ENCODE data around the gene KIF5A.

The KIF5A gene

DNA sequence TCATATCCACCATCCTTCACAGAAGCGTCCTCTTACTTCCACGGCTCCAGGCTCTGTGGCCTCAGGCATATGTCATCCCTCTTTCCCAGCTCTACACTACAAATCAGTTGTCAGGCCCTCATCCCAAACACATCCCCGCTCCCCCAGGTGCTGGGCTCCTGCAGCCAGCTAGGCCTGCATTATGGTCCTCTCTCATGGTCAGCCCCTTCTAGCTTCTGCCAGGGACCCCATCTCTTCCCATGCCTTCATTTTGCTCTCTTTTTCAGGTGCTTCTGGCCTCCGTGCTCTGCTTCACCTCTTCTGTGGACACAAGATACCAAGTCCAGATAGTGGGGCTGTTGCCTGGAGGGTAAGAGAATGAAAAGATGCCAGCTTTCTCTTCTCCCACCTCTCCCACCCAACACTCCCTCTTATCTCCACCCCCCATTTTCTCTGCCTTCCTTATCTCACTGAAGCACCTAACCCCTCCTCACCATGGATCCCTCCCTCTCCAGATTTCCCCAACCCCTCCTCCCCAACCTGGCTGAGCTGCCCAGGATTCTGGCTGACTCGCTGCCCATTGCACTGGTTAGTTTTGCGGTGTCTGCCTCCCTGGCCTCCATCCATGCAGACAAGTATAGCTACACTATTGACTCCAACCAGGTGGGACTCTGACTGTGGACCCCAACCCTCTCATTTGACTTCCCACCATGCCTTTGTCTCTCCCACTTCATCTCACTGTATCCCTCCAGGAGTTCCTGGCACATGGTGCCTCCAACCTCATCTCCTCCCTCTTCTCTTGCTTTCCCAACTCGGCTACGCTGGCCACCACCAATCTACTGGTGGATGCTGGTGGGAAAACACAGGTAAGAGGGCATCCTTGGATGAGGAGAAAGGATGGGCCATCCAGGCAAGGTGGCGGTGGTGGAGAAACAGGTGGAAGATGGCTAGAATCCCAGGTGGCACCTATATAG is 72.7 kb downstream of the KIF5A start:
- no peak overlapping the region for H3K4me3 ChIP-seq (replicated peaks; ENCODE audit: low read depth, low read length)
- TF ChIP-seq, protein P1, sequence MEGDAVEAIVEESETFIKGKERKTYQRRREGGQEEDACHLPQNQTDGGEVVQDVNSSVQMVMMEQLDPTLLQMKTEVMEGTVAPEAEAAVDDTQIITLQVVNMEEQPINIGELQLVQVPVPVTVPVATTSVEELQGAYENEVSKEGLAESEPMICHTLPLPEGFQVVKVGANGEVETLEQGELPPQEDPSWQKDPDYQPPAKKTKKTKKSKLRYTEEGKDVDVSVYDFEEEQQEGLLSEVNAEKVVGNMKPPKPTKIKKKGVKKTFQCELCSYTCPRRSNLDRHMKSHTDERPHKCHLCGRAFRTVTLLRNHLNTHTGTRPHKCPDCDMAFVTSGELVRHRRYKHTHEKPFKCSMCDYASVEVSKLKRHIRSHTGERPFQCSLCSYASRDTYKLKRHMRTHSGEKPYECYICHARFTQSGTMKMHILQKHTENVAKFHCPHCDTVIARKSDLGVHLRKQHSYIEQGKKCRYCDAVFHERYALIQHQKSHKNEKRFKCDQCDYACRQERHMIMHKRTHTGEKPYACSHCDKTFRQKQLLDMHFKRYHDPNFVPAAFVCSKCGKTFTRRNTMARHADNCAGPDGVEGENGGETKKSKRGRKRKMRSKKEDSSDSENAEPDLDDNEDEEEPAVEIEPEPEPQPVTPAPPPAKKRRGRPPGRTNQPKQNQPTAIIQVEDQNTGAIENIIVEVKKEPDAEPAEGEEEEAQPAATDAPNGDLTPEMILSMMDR (IDR thresholded peaks at IDR 0.05; ENCODE audit: low read length, missing control alignments): no peak
- no peak for DNase-seq (ENCODE audit: low read depth)

DNA sequence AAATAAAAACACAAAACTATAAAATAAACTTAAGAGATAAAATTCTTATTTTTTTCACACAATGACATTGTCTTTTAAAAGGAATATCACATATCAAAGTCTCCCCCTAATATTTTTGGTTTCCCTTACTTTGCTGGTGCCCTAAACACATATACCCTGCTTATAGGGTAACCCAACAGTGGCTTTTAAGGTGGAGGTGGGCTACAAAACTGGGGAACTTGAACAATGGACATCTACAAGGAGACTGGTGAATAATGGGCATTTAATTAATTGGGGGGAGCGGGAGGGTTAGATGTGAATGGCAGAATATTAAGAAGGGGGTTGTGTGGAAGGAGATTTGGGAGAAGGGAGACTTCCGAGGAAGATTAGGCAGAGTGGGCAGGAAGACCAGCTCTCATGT is 73.5 kb downstream of the KIF5A start:
- DNase-seq (ENCODE audit: low read depth): no peak
- H3K4me3 ChIP-seq (replicated peaks; ENCODE audit: low read depth, low read length): no peak overlapping the region
- TF ChIP-seq, protein P1 (IDR thresholded peaks at IDR 0.05; ENCODE audit: low read length, missing control alignments): no peak

DNA sequence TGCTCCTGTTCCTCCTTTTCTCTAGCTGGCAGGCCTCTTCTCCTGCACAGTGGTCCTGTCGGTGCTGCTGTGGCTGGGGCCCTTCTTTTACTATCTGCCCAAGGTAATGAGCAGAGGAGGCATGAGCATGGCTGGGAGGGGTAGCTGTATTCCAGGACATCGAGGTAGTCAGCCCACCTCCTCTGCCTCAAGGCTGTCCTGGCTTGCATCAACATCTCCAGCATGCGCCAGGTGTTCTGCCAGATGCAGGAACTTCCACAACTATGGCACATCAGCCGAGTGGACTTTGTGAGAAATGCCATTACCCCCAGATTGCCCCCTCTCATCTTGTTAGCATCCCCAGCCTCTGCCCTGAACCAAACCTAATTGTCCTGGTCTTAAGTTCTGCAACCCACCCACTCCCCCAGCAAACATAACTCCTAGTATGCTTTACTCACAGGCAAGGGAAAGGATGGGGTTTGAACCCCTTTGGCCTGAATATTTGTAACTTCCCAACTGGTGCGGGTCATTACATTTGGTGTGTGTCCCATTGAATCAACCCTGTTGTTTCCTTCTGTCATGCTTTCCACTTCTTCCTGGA is 74.1 kb downstream of the KIF5A start:
- TF ChIP-seq, protein P1 (IDR thresholded peaks at IDR 0.05; ENCODE audit: low read length, missing control alignments): no peak
- no peak for DNase-seq (ENCODE audit: low read depth)
- H3K4me3 ChIP-seq (replicated peaks; ENCODE audit: low read depth, low read length): no peak overlapping the region

DNA sequence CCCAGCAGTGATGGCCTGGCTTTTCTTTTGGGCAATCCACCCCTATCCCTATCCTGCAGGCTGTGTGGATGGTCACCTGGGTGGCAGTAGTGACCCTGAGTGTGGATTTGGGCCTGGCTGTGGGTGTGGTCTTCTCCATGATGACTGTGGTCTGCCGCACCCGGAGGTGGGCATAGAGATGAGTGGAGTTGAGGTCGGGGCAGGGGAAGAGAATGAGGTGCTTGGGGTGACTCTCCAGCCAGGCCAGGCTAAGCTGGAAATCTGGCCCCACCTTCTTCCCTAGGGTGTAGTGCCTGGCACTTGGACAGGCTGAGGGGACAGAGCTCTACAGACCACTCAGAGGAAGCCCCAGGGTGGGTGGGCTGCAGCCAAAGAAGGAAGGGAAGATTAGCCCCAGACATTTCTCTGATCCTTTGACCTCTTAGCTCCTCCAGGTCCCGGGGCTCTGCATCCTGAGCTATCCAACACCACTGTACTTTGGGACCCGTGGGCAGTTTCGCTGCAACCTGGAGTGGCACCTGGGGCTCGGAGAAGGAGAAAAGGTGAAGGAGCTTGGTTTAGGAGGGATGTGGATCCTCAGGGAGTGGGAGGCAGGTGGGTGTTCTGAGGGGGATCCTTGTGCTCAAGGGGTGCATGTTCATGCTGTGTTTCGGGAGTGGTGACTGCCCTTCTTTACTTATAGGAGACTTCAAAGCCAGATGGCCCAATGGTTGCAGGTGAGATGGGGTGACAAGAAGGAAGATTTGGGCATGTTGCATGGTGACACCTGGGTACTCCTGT is 74.8 kb downstream of the KIF5A start:
- TF ChIP-seq, protein P1 (IDR thresholded peaks at IDR 0.05; ENCODE audit: low read length, missing control alignments): no peak
- DNase-seq (ENCODE audit: low read depth): no peak
- no peak overlapping the region for H3K4me3 ChIP-seq (replicated peaks; ENCODE audit: low read depth, low read length)

DNA sequence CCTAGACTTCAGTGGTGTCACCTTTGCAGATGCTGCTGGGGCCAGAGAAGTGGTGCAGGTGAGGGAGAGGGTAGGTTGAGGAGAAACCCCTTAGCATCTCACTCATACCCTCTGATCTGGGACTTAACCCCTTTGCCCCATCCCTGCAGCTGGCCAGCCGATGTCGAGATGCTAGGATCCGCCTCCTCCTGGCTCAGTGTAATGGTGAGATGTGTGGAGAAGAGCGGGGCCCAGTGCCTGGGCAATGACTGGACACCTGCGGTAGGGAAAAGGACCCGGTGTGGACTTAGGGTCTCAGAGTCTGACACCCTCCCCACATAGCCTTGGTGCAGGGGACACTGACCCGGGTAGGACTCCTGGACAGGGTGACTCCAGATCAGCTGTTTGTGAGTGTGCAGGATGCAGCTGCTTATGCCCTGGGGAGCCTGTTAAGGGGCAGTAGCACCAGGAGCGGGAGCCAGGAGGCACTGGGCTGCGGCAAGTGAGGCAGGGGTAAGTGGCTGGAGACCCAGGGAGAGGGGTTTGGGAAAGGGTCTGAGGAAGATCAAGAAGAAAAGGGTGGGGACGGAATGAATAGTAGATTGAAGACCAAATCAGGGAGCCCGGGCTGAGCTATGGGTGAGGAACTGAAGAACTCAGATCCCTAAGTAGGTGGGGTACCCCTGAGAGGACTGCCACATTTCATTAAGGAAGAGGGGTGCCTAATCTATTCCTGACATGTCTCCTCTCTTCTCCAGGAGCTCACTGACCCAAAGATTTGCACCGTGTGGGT is 75.6 kb downstream of the KIF5A start:
- TF ChIP-seq, protein P1 (IDR thresholded peaks at IDR 0.05; ENCODE audit: low read length, missing control alignments): no peak
- H3K4me3 ChIP-seq (replicated peaks; ENCODE audit: low read depth, low read length): no peak overlapping the region
- no peak for DNase-seq (ENCODE audit: low read depth)

All from fibroblast of pulmonary artery (primary cell).